Stimulated activated CD8-positive, alpha-beta memory T cell treated with anti-CD3 and anti-CD28 coated beads, Interleukin-12 subunit alpha, Interleukin-12 subunit beta, amount 100 ng/mL, for 1 hour (primary cell): ENCODE data around the gene ZBTB39.
"Not testable (repeated sequence)": the region's sequence is repeated elsewhere in the genome, so short reads cannot be mapped to it uniquely, and the experiment has no call there.

Experiments
- DNase-seq: peaks from one replicate; pipeline ENCODE4 v3.0.0-alpha.2; 2020; ENCODE audit warnings: low read depth

Gene ZBTB39, protein sequence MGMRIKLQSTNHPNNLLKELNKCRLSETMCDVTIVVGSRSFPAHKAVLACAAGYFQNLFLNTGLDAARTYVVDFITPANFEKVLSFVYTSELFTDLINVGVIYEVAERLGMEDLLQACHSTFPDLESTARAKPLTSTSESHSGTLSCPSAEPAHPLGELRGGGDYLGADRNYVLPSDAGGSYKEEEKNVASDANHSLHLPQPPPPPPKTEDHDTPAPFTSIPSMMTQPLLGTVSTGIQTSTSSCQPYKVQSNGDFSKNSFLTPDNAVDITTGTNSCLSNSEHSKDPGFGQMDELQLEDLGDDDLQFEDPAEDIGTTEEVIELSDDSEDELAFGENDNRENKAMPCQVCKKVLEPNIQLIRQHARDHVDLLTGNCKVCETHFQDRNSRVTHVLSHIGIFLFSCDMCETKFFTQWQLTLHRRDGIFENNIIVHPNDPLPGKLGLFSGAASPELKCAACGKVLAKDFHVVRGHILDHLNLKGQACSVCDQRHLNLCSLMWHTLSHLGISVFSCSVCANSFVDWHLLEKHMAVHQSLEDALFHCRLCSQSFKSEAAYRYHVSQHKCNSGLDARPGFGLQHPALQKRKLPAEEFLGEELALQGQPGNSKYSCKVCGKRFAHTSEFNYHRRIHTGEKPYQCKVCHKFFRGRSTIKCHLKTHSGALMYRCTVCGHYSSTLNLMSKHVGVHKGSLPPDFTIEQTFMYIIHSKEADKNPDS

GRCh38 chr12:57005980-57006808 is at the start of gene ZBTB39:
Gene ZBTB39 (minus strand): TSS chr12:57006546. CDS start chr12:57004917, 1,629 bp downstream.
- peak; percentile 39 for DNase-seq

- DNase-seq: no peak
Measured at GRCh38 chr12:57055824-57056223, 49.5 kb upstream of the ZBTB39 start.

DNA sequence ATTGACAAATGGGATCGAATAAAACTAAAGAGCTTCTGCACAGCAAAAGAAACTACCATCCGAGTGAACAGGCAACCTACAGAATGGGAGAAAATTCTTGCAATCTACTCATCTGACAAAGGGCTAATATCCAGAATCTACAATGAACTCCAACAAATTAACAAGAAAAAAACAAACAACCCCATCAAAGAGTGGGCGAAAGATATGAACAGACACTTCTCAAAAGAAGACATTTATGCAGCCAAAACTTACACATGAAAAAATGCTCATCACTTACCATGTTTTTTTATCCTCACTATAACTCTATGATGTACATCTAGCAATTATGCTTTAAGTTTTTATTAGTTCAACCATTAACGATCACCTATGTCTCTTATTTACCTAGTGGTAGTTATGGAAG is 47.6 kb upstream of the ZBTB39 start:
- not testable (repeated sequence) for DNase-seq

- DNase-seq: not testable (repeated sequence)
Measured at GRCh38 chr12:57053146-57053545, 46.8 kb upstream of the ZBTB39 start.

DNA sequence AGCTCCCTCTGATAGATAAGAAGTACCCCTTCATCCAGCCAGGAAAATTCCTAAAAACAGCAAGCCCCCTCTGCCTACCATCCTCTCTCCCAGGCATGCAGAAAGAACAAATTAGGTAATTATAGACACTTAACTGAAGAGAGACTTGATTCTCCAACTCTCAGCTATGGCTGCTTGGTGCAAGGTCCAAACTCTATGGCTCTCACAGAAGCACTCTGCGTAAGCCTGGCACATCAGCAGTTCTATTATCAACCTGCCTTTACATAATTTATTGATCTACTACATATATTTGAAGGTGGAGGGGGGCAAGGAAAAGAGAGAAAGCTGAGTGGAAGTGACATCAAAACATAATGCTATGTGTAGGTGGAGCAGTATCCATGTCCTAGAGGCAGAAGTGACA is 44.7 kb upstream of the ZBTB39 start:
- DNase-seq: no peak

GRCh38 chr12:57049890-57050289 is 43.5 kb upstream of the ZBTB39 start, which contains the start of gene MYO1A:
Gene MYO1A (minus strand): TSS chr12:57050129. CDS start chr12:57048323, 1,806 bp downstream.
- no peak for DNase-seq

DNA sequence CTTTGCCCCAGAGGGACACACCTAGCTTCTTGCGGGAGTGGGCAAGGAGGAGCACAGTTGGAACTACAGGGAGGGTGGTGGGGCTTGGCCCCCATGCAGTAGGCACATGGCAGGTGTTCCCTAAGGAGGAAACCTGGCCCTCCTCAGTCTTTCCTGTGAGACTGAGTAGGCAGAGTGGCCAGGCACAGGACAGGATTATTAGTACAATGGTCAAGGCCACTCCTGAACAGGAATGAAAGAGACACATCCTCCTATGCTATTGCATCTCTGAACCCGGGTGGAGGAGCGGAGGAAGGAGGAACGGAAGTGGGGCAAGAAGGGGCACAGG is 42.7 kb upstream of the ZBTB39 start:
- no peak for DNase-seq

DNA sequence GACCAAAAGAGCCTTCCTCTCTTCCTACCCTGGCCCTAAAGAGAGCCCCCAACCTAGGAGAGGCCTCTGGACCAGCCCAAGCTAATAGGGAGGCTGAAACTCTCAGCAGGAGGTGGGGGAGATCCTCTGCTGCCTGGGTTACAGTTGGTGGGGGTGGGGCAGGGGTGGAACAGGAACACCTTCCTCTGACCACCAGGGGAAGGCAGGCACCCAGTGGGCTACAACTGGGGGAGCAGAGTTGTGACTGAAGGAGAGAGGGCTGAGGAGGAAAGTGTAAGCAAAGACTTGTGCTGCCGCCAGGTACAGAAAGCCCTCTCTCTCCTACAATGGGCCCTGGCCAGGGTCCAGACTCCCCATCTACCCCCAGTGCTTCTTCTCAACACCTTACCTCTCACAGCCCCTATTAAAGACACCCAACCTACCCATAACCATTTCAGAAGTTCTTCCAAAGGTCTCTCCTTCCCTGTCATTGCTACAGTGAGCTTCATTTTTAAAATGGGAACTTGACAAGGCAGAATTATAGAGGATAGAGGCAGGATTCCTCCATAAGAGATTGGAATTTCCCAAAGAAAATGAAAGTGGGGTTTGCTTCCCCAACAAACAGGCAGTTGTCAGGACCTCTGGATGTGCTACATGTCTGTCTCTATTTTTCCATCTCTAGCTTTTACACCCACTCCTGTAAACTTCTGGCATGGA is 42.2 kb upstream of the ZBTB39 start:
- no peak for DNase-seq

- DNase-seq: no peak
Measured at GRCh38 chr12:57047981-57048380, 41.6 kb upstream of the ZBTB39 start.

GRCh38 chr12:57046947-57047890 is 40.9 kb upstream of the ZBTB39 start:
- DNase-seq: no peak

DNA sequence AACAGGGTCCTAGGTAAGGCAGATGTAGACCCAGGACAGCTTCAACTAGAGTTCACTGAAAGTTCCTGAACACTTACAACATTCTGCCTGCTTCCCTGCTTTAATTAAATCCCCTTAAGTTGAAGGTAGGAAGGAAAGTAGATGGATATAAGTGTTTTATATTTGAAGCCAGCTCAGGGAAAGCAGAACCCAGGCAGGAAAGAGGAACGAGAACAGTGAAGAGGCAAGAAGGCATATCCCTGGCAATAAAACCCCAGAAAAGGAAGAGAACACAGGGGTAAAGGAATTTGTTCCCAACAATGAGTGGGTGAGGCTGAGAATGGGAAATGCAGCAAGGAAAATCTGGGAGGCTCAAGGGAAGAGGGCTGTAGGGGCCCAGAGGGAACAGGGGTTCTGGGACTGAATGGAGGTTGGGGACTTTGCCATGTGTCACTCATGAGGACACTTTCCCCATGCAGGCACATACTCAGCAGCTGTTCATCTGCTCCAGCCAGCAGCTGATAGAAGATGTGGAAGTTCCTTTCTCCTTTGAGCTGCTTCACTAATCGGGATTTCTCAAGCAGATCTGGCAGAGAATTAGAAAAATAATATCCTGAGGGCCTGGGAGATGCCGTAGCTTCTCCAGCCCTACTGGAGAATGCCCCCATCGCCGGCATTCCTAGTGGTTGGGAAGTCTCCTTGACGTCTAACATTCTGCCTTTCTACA is 39.9 kb upstream of the ZBTB39 start:
- DNase-seq: no peak

GRCh38 chr12:57044889-57045288 is 38.5 kb upstream of the ZBTB39 start:
- no peak for DNase-seq

- DNase-seq: no peak
Measured at GRCh38 chr12:57044468-57044867, 38.1 kb upstream of the ZBTB39 start.

GRCh38 chr12:57042695-57043094 is 36.3 kb upstream of the ZBTB39 start:
- no peak for DNase-seq

- no peak for DNase-seq
Measured at GRCh38 chr12:57040750-57041149, 34.4 kb upstream of the ZBTB39 start.

- no peak for DNase-seq
Measured at GRCh38 chr12:57040211-57040610, 33.9 kb upstream of the ZBTB39 start.

- DNase-seq: no peak
Measured at GRCh38 chr12:57039016-57039798, 32.9 kb upstream of the ZBTB39 start.

- no peak for DNase-seq
Measured at GRCh38 chr12:57037264-57037663, 30.9 kb upstream of the ZBTB39 start.

- no peak for DNase-seq
Measured at GRCh38 chr12:57033431-57033830, 27.1 kb upstream of the ZBTB39 start.
